ENCODE measurements around the gene ZNF780B.

GRCh38 chr19:39995794-39996193 is 60.2 kb downstream of the ZNF780B start:
- TF ChIP-seq CTCF (IDR thresholded peaks at IDR 0.05) (no peak), POLR2A (IDR thresholded peaks at IDR 0.05) (no peak)
